GOT3 (cell line): ENCODE measurements around the gene TAF11L8.
"Not testable (repeated sequence)": the region's sequence is repeated elsewhere in the genome, so short reads cannot be mapped to it uniquely, and the experiment has no call there.

Experiments used
- DNase-seq: peaks from one replicate; lab custom pipeline; 2025; ENCODE audit warnings: mixed read lengths; lab: John Stamatoyannopoulos, UW

Gene TAF11L8

DNA sequence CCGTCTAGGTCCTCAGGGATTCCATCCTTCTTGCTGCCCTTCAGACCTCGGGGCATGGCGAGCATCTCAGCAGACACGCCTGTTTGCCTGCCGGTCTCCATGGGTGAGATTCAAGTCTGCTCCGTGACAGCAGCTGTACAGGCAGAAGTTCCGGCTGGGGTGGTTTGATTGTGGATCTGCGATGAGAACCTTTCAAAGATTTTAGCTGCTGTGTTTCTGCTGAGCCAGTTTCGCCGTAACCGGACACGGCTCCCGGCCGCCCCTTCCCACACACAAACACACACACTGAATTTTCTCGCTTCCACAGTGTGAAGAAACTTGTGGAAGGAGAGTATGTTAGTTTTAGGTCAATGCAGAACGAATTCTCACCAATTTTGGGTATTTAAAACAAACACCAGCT is at the start of gene TAF11L8:
Gene TAF11L8 (minus strand): TSS at position 101 of the 400 bp plus-strand sequence.
- not testable (repeated sequence) for DNase-seq

DNA sequence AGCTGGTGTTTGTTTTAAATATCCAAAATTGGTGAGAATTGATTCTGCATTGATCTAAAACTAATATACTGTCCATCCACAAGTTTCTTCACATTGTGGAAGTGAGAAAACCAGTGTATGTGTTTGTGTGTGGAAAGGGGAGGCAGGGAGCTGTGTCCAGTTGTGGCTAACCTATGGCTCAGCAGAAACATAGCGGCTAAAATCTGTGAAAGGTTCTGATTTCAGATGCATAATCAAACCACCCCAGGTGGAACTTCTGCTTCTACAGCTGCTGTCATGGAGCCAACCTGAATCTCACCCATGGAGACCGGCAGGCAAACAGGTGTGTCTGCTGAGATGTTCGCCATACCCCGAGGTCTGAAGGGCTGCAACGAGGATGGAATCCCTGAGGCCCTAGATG is 43.4 kb upstream of the TAF11L8 start, which contains the start of gene TAF11L14:
Gene TAF11L14 (plus strand): TSS at position 301 of the 400 bp plus-strand sequence.
- no peak for DNase-seq

DNA sequence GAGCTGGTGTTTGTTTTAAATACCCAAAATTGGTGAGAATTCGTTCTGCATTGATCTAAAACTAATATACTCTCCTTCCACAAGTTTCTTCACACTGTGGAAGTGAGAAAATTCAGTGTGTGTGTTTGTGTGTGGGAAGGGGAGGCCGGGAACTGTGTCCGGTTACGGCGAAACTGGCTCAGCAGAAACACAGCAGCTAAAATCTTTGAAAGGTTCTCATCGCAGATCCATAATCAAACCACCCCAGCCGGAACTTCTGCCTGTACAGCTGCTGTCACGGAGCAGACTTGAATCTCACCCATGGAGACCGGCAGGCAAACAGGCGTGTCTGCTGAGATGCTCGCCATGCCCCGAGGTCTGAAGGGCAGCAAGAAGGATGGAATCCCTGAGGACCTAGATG is 41.0 kb upstream of the TAF11L8 start, which contains the start of gene TAF11L13:
Gene TAF11L13 (plus strand): TSS at position 301 of the 400 bp plus-strand sequence.
- DNase-seq, result not testable (repeated sequence)

DNA sequence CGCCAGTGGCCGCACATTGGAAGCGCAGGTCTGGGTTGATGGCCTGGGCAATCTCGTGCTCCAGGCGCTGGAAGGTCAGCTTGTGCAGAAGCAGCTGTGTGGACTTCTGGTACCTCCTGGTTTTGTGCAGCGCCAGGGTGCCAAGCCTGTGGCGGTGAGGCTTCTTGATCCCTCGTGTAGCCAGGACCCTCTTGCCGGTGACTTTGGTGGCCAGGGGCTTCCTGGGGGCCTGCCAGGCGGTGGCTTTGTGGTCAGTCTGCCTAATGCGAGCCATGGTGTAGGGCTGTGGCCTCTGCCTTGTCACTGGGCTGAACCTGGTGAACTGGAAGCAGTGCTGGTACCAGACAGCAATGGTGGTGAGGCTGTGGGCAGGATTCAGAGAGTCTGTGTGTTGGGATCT is 34.9 kb upstream of the TAF11L8 start:
- no peak for DNase-seq

DNA sequence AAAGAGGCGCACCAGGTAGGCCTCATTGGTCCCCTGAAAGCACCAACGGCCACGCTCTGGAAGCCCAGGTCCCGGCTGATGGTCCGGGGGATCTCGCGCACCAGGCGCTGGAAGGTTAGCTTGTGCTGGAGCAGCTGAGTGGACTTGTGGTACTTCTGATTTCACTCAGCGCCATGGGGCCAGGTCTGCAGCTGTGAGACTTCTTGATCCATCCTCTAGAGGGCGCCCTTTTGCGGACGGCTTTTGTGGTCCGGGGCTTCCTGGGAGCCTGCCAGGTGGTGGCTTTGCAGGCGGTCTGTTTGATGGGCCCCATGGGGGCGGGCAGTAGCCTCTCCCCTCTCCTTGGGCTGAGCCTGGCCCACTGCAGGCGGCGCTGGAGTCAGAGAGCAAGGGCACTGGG is 29.9 kb upstream of the TAF11L8 start:
- no peak for DNase-seq

DNA sequence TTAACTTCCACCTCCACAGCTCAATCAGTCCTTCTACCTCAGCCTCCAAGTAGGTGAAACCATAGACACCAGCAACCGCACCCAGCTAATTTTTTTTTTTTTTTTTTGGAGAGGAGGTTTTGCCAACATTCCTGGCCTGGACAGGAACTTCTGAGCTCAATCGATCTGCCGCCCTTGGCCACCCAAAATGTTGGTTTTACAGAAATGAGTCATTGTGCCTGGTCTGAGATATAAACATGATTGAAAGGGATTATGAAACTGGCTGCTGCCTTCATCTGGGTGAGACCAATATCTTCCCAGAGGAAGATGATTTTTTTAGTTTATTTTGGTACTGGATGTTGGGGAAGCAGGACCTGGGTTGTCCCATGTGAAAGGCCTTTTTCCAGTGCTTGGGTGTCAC is 28.6 kb upstream of the TAF11L8 start:
- DNase-seq, result no peak

DNA sequence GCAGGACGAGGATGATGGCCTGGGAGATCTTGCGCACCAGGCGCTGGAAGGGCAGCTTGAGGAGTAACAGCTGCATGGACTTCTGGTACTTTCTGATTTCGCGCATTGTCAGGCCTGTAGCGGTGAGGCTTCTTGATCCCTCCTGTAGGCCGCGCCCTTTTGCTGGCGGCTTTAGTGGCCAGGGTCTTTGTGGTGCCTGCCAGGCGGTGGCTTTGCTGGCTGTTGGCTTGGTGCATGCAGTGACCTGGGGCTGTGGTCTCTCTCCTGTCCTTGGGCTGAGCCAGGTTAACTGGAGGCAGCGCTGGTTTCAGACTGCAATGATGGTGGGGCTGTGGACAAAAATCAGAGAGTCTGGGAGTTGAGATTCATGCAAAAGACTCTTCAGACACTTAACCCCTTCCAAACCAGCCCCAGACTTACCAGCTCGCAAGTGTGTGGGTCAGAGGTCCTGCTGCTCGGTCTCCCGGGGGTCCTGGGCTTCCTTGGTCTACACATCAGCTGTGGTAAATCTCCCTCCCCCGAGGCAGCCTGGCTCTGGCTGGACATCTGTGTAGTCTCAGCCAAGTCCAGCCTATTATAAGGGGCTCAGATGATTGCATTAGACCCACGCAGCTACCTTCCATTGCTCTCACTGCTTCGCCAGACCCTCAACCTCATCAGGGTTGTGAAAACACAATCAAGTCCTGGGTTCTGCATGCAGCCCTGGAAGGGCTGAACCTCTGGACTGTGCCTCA is 24.3 kb upstream of the TAF11L8 start:
- DNase-seq, result no peak

DNA sequence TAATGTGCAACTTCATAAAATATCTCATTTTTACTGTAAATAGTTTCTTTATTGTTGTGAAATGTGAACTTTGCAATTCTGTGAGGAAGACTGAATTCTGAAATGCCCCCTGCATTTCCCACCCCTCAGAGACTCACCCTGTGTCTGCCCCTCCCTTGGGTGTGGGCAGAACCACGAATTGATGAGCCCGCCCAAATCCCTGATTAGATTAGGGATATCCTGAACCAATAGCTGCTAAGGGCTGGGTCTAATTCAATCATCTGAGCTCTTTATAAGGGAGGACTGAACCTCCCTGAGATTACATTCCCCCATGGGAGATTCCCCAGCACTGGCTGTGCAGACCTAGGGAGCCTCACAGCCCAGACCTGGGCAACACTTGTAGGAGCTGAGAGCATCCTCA is 19.3 kb upstream of the TAF11L8 start, which contains the start of gene TAF11L12:
Gene TAF11L12 (plus strand): TSS at position 301 of the 400 bp plus-strand sequence.
- not testable (repeated sequence) for DNase-seq

DNA sequence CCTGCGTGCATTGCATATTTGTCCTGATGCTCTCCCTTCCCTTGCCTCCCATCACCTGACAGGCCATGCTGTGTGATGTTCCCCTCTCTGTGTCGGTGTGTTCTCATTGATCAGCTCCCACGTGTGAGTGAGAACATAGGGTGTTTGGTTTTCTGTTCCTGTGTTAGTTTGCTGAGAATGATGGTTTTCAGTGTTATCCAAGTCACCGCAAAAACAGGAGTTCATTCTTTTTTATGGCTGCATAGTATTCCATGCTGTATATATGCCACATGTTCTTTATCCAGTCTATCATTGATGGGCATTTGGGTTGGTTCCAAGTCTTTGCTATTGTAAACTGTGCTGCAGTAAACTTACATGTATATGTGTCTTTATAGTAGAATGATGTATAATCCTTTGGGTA is 16.7 kb upstream of the TAF11L8 start:
- DNase-seq, result not testable (repeated sequence)

DNA sequence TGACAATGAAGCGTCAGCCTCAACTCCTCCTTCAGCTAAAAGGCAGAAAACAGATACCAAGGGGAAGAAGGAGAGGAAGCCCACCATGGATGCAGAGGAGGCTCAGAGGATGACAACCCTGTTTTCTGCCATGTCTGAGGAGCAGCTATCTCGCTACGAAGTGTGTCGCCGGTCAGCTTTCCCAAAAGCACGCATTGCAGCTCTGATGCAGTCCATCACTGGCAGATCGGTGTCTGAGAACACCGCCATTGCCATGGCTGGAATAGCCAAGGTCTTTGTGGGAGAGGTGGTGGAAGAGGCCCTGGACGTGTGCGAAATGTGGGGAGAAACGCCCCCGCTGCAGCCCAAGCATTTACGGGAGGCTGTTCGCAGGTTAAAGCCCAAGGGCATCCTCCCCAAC is 14.2 kb upstream of the TAF11L8 start:
- DNase-seq, result no peak

DNA sequence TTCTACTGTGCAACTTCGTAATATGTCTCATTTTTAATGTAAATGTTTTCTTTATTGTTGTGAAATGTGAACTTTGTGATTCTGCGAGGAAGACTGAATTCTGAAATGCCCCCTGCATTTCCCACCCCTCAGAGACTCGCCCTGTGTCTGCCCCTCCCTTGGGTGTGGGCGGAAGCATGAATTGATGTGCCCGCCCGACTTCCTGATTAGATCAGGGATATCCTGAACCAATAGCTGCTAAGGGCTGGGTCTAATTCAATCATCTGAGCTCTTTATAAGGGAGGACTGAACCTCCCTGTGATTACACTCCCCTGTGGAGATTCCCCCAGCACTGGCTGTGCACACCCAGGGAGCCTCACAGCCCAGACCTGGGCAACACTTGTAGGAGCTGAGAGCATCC is 13.1 kb upstream of the TAF11L8 start, which contains the start of gene TAF11L11:
Gene TAF11L11 (plus strand): TSS at position 304 of the 400 bp plus-strand sequence.
- DNase-seq, result not testable (repeated sequence)

DNA sequence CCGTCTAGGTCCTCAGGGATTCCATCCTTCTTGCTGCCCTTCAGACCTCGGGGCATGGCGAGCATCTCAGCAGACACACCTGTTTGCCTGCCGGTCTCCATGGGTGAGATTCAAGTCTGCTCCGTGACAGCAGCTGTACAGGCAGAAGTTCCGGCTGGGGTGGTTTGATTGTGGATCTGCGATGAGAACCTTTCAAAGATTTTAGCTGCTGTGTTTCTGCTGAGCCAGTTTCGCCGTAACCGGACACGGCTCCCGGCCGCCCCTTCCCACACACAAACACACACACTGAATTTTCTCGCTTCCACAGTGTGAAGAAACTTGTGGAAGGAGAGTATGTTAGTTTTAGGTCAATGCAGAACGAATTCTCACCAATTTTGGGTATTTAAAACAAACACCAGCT is 7.0 kb upstream of the TAF11L8 start, which contains the start of gene TAF11L10:
Gene TAF11L10 (minus strand): TSS at position 101 of the 400 bp plus-strand sequence.
- DNase-seq, result not testable (repeated sequence)

DNA sequence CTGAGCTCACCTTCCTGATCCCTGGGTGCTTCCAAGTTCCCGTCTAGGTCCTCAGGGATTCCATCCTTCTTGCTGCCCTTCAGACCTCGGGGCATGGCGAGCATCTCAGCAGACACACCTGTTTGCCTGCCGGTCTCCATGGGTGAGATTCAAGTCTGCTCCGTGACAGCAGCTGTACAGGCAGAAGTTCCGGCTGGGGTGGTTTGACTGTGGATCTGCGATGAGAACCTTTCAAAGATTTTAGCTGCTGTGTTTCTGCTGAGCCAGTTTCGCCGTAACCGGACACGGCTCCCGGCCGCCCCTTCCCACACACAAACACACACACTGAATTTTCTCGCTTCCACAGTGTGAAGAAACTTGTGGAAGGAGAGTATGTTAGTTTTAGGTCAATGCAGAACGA is 3.5 kb upstream of the TAF11L8 start, which contains the start of gene TAF11L9:
Gene TAF11L9 (minus strand): TSS at position 140 of the 400 bp plus-strand sequence.
- not testable (repeated sequence) for DNase-seq

DNA sequence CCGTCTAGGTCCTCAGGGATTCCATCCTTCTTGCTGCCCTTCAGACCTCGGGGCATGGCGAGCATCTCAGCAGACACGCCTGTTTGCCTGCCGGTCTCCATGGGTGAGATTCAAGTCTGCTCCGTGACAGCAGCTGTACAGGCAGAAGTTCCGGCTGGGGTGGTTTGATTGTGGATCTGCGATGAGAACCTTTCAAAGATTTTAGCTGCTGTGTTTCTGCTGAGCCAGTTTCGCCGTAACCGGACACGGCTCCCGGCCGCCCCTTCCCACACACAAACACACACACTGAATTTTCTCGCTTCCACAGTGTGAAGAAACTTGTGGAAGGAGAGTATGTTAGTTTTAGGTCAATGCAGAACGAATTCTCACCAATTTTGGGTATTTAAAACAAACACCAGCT is 5.1 kb downstream of the TAF11L8 start, which contains the start of gene TAF11L7:
Gene TAF11L7 (minus strand): TSS at position 101 of the 400 bp plus-strand sequence.
- DNase-seq, result not testable (repeated sequence)
